ENCODE results near the gene UGT1A5. TPM values are rescaled to one million over a fixed set of nuclear protein-coding genes. Genes with fewer than 3 reads are reported as not detected.

Gene UGT1A5
- polyA plus RNA-seq, 1 of the 3 experiments (the other 2 are of a cell fraction) = not detected

GRCh38 chr2:233778030-233778429, 65.3 kb downstream of the UGT1A5 start, which contains the start of gene MROH2A:
Gene MROH2A (plus strand): TSS chr2:233778330. CDS start chr2:233779359, 1,029 bp downstream.
- Histone ChIP-seq H3K9me3 (no peaks in the 10 kb centered on the region), H3K4me2 (no peak within 1 kb of the TSS), H3K9ac (no peak within 1 kb of the TSS), H2AFZ (ENCODE audit: low read depth) (no peak within 1 kb of the TSS), H3K27ac (ENCODE audit: low read depth in 2 of 2, low read length in 1 of 2) (no peak within 1 kb of the TSS), H4K20me1 (ENCODE audit: insufficient read depth) (no peaks in the 10 kb centered on the region), H3K27me3 (ENCODE audit: insufficient read depth) (no peaks in the 10 kb centered on the region), H3K36me3 (replicated peaks in 1 of 2; ENCODE audit: control insufficient read depth in 1 of 2, insufficient read depth in 2 of 2, low read length in 1 of 2) (no peaks in the 10 kb centered on the region), H3F3A (replicated peaks; ENCODE audit: insufficient read depth) (no peaks in the 10 kb centered on the region), H3K9me2 (no peaks in the 10 kb centered on the region), H3K4me1 (ENCODE audit: control insufficient read depth in 1 of 2, insufficient read depth in 2 of 2, low read depth in 1 of 2, low read length in 1 of 2) (no peaks in the 10 kb centered on the region), H3K79me2 (ENCODE audit: insufficient read depth) (no peaks in the 10 kb centered on the region), H3K4me3 (ENCODE audit: low read depth in 2 of 2, low read length in 1 of 2) (no peak within 1 kb of the TSS)
- no peak for DNase-seq
- WGBS (ENCODE audit: low lambda C conversion rate) = 18% methylated on average over 2 of the region's 2 CpGs
- POLR2A ChIA-PET = no interaction called here
- CTCF ChIA-PET = no interaction called here
- no peak for TF ChIP-seq MAX (IDR thresholded peaks at IDR 0.05; ENCODE audit: low read depth)
- no peak for TF ChIP-seq EP300 (IDR thresholded peaks at IDR 0.05; ENCODE audit: borderline replicate concordance in 1 of 2, low read depth in 1 of 2, low read length in 1 of 2)
- no peak for TF ChIP-seq RAD21 (IDR thresholded peaks at IDR 0.05; ENCODE audit: low read length)
- no peak for TF ChIP-seq USF1 (IDR thresholded peaks at IDR 0.05; ENCODE audit: borderline replicate concordance, low read depth)
- no peak for TF ChIP-seq PBX3 (IDR thresholded peaks at IDR 0.05)
- no peak for TF ChIP-seq GATA2 (CRISPR knock-in tag; IDR thresholded peaks at IDR 0.05)
- no peak for TF ChIP-seq RFX5 (IDR thresholded peaks at IDR 0.05; ENCODE audit: low read length)
- TF ChIP-seq POLR2AphosphoS5 (IDR thresholded peaks at IDR 0.05; ENCODE audit: low read depth, low read length) = no peak
- TF ChIP-seq MEF2A (IDR thresholded peaks at IDR 0.05; ENCODE audit: borderline replicate concordance, low read depth) = no peak
- no peak for TF ChIP-seq YY1 (IDR thresholded peaks at IDR 0.05; ENCODE audit: low read depth)
- TF ChIP-seq CHD2 (IDR thresholded peaks at IDR 0.05; ENCODE audit: low read length, partially characterized antibody) = no peak
- no peak for TF ChIP-seq ZBTB33 (IDR thresholded peaks at IDR 0.05; ENCODE audit: borderline replicate concordance, low read depth)

GRCh38 chr2:233779722-233780121, 67.0 kb downstream of the UGT1A5 start:
- DNase-seq = no peak
- no peaks in the 10 kb centered on the region for H3K4me1 ChIP-seq (ENCODE audit: control insufficient read depth in 1 of 2, insufficient read depth in 2 of 2, low read depth in 1 of 2, low read length in 1 of 2)
- no peaks in the 10 kb centered on the region for H3K9me2 ChIP-seq
- no peak overlapping the region for H2AFZ ChIP-seq (ENCODE audit: low read depth)
- 74% methylated on average over 3 of the region's 4 CpGs for whole genome bisulfite sequencing (ENCODE audit: low lambda C conversion rate)
- no peak overlapping the region for H3K4me3 ChIP-seq (ENCODE audit: low read depth in 2 of 2, low read length in 1 of 2)
- ChIA-PET POLR2A (no interaction called here), CTCF (interaction anchor here (1.0 kb wide), 1 partner anchor 162 kb away, joined by 3 read pairs; the partner anchor contains the start of gene UGT1A8)
- no peaks in the 10 kb centered on the region for H3K36me3 ChIP-seq (replicated peaks in 1 of 2; ENCODE audit: control insufficient read depth in 1 of 2, insufficient read depth in 2 of 2, low read length in 1 of 2)
- H3F3A ChIP-seq (replicated peaks; ENCODE audit: insufficient read depth) = no peaks in the 10 kb centered on the region
- H3K4me2 ChIP-seq = no peak overlapping the region
- no peak overlapping the region for H3K27ac ChIP-seq (ENCODE audit: low read depth in 2 of 2, low read length in 1 of 2)
- H3K27me3 ChIP-seq (ENCODE audit: insufficient read depth) = no peaks in the 10 kb centered on the region
- no peak overlapping the region for H3K9ac ChIP-seq
- no peaks in the 10 kb centered on the region for H3K79me2 ChIP-seq (ENCODE audit: insufficient read depth)
- no peaks in the 10 kb centered on the region for H3K9me3 ChIP-seq
- no peaks in the 10 kb centered on the region for H4K20me1 ChIP-seq (ENCODE audit: insufficient read depth)
- no peak for TF ChIP-seq SIN3A (IDR thresholded peaks at IDR 0.05; ENCODE audit: borderline replicate concordance, low read depth, low read length)
- TF ChIP-seq FOSL2 (IDR thresholded peaks at IDR 0.05; ENCODE audit: borderline replicate concordance, low read depth) = no peak
- no peak for TF ChIP-seq RFX5 (IDR thresholded peaks at IDR 0.05; ENCODE audit: low read length)
- TF ChIP-seq SMC3 (IDR thresholded peaks at IDR 0.05; ENCODE audit: low read depth, low read length) = no peak
- no peak for TF ChIP-seq GATA2 (CRISPR knock-in tag; IDR thresholded peaks at IDR 0.05)
- TF ChIP-seq EZH2phosphoT487 (IDR thresholded peaks at IDR 0.05; ENCODE audit: borderline replicate concordance, low read depth) = no peak
- TF ChIP-seq RCOR1 (IDR thresholded peaks at IDR 0.05; ENCODE audit: low read length) = no peak
- no peak for TF ChIP-seq USF1 (IDR thresholded peaks at IDR 0.05; ENCODE audit: borderline replicate concordance, low read depth)
- no peak for TF ChIP-seq ZBTB33 (IDR thresholded peaks at IDR 0.05; ENCODE audit: borderline replicate concordance, low read depth)
- no peak for TF ChIP-seq POLR2AphosphoS5 (IDR thresholded peaks at IDR 0.05; ENCODE audit: low read depth, low read length)
- TF ChIP-seq NRF1 (IDR thresholded peaks at IDR 0.05; ENCODE audit: low read depth, low read length) = no peak
- no peak for TF ChIP-seq GABPA (IDR thresholded peaks at IDR 0.05; ENCODE audit: low read depth)
